ENCODE measurements around the gene MLPH. TPM values are rescaled to one million over a fixed set of nuclear protein-coding genes. Genes with fewer than 3 reads are reported as not detected.

Gene MLPH
- total RNA-seq, 1 donor from 2014 or later = 394 TPM

DNA sequence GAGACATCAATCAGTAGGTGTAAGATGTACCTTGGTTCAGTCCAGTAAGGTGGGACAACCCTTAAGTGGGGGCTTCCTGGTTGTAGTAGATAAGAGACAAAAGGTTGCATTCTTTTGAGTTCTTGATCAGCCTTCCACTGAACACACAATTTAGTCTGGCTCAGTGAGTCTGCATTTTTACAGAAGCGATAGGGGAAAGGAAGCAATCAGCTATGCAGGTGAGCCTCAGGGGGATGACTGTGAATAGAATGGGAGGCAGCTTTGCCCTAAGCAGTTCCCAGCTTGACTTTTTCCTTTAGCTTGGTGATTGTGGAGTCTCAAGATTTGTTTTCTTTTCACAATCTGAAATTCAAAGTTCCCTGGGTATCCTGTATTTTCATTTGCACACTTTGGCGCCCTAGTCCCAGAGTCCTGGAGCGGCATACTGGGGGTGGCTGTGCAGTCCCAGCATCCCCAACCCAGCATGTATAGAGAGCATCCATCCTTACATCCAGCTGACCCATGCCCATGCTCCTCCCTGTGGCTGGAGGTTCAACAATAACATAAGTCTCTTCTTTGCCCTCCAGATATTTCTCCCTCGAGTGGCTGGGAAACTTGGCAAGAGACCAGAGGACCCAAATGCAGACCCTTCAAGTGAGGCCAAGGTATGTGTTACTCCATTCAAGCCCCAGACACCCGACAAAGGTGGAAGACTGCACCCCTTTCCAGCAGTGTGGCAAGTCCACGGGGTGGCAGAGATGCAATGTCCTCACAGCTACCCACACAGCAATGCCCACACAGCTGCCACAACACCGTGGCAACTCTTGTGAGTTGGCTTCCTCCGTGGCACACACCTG lies 59.2 kb downstream of the MLPH start:
- TF ChIP-seq, protein P1, sequence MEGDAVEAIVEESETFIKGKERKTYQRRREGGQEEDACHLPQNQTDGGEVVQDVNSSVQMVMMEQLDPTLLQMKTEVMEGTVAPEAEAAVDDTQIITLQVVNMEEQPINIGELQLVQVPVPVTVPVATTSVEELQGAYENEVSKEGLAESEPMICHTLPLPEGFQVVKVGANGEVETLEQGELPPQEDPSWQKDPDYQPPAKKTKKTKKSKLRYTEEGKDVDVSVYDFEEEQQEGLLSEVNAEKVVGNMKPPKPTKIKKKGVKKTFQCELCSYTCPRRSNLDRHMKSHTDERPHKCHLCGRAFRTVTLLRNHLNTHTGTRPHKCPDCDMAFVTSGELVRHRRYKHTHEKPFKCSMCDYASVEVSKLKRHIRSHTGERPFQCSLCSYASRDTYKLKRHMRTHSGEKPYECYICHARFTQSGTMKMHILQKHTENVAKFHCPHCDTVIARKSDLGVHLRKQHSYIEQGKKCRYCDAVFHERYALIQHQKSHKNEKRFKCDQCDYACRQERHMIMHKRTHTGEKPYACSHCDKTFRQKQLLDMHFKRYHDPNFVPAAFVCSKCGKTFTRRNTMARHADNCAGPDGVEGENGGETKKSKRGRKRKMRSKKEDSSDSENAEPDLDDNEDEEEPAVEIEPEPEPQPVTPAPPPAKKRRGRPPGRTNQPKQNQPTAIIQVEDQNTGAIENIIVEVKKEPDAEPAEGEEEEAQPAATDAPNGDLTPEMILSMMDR (IDR thresholded peaks at IDR 0.05) = no peak
- no peak for DNase-seq
- Histone ChIP-seq H3K27ac (no peak overlapping the region), H3K36me3 (peaks cover 61% of the 10 kb centered on the region), H3K4me3 (no peak overlapping the region), H3K27me3 (ENCODE audit: low read depth) (no peaks in the 10 kb centered on the region), H3K9me3 (no peaks in the 10 kb centered on the region), H3K4me1 (peaks cover 13% of the 10 kb centered on the region)
- peak; percentile 25 to 34 for ATAC-seq
- intact Hi-C loops (cut with DNase I) = no loop called here

DNA sequence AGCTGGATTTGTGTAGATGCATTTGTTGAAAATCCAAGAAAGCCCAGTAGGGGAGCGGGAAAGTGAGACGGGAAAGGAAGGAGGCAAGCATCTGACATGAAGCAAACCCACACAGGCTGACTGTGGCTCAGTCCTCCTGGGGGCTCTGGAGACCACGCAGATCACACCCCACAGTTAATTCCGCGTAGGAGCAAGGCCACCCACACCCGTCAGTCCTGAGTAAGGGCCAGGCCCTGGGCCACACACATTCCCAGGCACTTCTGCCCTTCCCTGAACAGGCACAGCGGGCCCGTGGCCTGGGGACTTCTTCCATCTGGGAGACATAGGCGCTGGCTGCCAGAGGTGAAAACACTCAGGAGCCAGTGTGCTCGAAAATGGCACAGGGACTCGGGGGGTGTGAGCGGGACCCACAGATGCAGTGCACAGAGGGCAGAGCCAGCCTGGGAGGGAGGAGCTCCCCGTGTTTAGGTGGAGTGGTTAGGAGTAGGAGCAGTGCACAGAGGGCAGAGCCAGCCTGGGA lies 59.9 kb downstream of the MLPH start:
- Histone ChIP-seq H3K4me3 (no peak overlapping the region), H3K9me3 (no peaks in the 10 kb centered on the region), H3K4me1 (peaks cover 11% of the 10 kb centered on the region), H3K36me3 (peaks cover 61% of the 10 kb centered on the region), H3K27ac (no peak overlapping the region), H3K27me3 (ENCODE audit: low read depth) (no peaks in the 10 kb centered on the region)
- intact Hi-C loops (cut with DNase I) = no loop called here
- DNase-seq (no peak), ATAC-seq (peak; percentile 48 to 64)
- TF ChIP-seq, protein P1 (IDR thresholded peaks at IDR 0.05) = no peak

DNA sequence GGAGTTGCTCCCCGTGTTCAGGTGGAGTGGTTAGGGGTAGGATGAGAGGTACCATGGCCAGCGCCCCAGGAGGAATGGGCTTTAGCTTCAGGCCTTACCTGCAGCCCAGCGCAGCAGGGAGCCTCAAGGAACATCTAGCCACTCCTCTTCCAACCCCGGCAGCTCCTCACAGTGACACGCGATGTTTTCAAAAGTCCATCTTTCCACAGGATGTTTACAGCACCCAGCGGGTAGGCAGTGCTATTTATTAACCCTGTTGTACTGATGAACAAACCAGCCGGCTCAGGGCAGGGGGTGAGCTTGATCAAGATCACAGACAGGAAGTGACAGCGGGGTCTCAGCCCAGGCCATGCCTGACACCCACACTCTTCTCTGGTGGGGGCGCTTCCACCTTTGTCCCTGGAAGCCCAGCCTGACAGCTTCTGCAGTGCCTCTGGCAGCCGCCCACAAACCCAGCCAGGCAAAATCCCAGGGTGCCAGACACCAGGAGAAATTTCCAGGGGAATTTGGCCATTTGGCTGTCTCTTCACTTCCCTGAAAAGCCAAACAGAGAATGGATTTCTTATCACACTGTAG lies 60.9 kb downstream of the MLPH start:
- Histone ChIP-seq H3K36me3 (peaks cover 67% of the 10 kb centered on the region), H3K27ac (peak overlapping the region; percentile 18), H3K9me3 (no peaks in the 10 kb centered on the region), H3K27me3 (ENCODE audit: low read depth) (no peaks in the 10 kb centered on the region), H3K4me3 (no peak overlapping the region), H3K4me1 (peaks cover 11% of the 10 kb centered on the region)
- intact Hi-C loops (cut with DNase I) = no loop called here
- DNase-seq = no peak
- TF ChIP-seq, protein P1 (IDR thresholded peaks at IDR 0.05) = no peak
- peak in 1 of 2 donors; percentile 37 for ATAC-seq

DNA sequence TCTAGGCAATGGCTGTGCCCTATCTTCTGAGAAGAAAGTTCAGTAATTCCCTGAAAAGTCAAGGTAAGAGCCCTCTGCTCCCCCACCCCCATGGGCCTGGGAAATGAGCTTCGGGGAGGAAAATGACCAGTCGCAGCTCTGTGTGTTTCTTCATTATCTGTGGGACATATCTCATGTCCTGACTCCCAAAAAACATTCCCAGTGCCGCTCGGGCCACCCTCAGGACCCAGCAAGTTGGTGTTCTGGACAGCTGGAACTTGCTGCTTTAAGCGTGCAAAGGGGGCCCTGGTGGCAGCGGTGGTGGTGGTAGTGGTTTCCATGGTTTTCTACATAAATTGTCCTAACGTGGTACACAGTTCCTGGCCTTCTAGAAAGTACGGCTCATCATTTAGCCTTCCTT lies 62.2 kb downstream of the MLPH start:
- intact Hi-C loops (cut with DNase I) = no loop called here
- DNase-seq (no peak), ATAC-seq (no peak)
- Histone ChIP-seq H3K4me1 (peaks cover 11% of the 10 kb centered on the region), H3K9me3 (no peaks in the 10 kb centered on the region), H3K36me3 (peaks cover 80% of the 10 kb centered on the region), H3K4me3 (no peak overlapping the region), H3K27me3 (ENCODE audit: low read depth) (no peaks in the 10 kb centered on the region), H3K27ac (no peak overlapping the region)
- TF ChIP-seq, protein P1 (IDR thresholded peaks at IDR 0.05) = no peak

DNA sequence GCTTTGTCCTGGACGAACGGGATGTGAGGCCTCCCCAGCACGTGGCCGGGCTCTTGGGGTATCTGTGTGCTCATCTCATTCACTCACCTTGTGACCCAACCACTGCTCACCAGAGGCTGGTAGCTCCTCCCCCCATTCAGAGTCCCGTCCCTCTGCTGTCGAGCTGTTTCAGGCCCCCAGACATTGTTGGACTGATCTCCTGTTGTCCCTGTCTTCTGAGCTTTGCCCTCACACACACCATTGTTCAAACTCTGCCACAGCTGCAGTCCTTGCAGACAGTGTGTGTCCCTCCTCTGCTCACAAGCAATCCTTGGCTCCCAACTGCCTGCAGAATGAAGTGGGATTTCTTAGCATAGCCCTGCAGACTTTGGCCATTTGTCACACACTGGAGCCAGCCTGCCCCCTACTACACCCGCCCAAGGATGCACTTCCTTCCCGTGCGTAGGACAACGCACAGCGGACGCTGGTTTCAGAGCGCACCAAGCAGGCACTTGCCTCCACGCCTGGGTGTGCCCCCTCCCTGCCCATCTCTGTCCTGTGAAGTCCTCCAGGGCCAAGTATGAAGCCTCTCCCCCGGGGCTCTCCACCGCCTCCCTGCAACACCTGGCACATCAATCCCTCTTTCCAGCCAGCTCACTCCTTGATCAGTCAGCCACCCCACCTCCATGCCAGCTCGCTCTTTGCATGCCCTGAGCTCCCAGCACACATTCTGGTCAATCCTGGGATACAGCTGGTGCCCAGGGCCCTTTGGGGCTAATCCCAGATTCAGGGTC lies 62.8 kb downstream of the MLPH start:
- TF ChIP-seq, protein P1 (IDR thresholded peaks at IDR 0.05) = no peak
- no peaks in the 10 kb centered on the region for H3K27me3 ChIP-seq (ENCODE audit: low read depth)
- no peak overlapping the region for H3K4me3 ChIP-seq
- no peak overlapping the region for H3K27ac ChIP-seq
- ATAC-seq (peak in 1 of 2 donors; percentile 5), DNase-seq (no peak)
- intact Hi-C loops (cut with DNase I) = no loop called here
- no peaks in the 10 kb centered on the region for H3K9me3 ChIP-seq
- H3K4me1 ChIP-seq = peaks cover 11% of the 10 kb centered on the region
- peaks cover 86% of the 10 kb centered on the region for H3K36me3 ChIP-seq

Data from lower lobe of right lung (tissue), 2 donors.